HCT116 (cell line): ENCODE data around the gene SAPCD2. TPM values are rescaled to one million over a fixed set of nuclear protein-coding genes. Genes with fewer than 3 reads are reported as not detected.

ENCODE experiments used
- ATAC-seq: fragments of 200-7000 bp; cut with Tn5 transposase; 2 replicates; pipeline ENCODE4 v1.9.1; 2020; ENCODE audit warnings: mild to moderate bottlenecking, moderate library complexity
- BruUV-seq: library from RNA; stranded (reverse); fragments of 400-500 nt; replicated peaks from 2 replicates; lab custom pipeline; 2021; lab: Mats Ljungman, UMichigan
- CTCF ChIA-PET: fragments of 300-600 bp; sonication (Branson Sonifier 250); formaldehyde crosslinking; loops from one replicate; lab custom pipeline; 2021; ENCODE audit warnings: antibody characterized with exemption; lab: Charles Lee
- POLR2A ChIA-PET: fragments of 300-600, 350-600 bp; sonication (Branson Sonifier 250); formaldehyde crosslinking; loops from one replicate; lab custom pipeline; 2021; ENCODE audit warnings: antibody characterized with exemption; lab: Charles Lee
- RAD21 ChIA-PET, 2 experiments: fragments of 300-600 bp; sonication (Branson Sonifier 250); formaldehyde crosslinking; loops; one replicate each; lab custom pipeline; 2023; ENCODE audit warnings: low total read pairs in 2 of 2; ENCODE audit not compliant: uncharacterized antibody in 2 of 2, unreplicated experiment in 2 of 2, low non-redundant PET in 1 of 2; lab: Charles Lee
- DNase-seq: peaks from one replicate; pipeline ENCODE4 v3.0.0-alpha.2; 2010; ENCODE audit warnings: low read depth, low spot score
- H2AFZ ChIP-seq: fragments of 200-600 bp; shearing (Covaris generic), sonication (generic); 2 replicates; pipeline ENCODE4 v1.6.1; 2017; ENCODE audit warnings: low read depth, mixed run types, mixed read lengths, antibody characterized with exemption, low read length; ENCODE audit not compliant: poor library complexity, severe bottlenecking
- H3K27ac ChIP-seq: 2 replicates; pipeline ENCODE4 v1.5.1; 2012; ENCODE audit warnings: low read depth, low read length
- H3K27me3 ChIP-seq: fragments of 200-600 bp; sonication (generic); 2 replicates; pipeline ENCODE4 v1.6.1; 2016; ENCODE audit warnings: mixed run types, low read length, mixed read lengths; ENCODE audit not compliant: insufficient read depth
- H3K36me3 ChIP-seq, 2 experiments: fragments of 200-500 bp in 1 of 2; fragments of 200-600 bp in 1 of 2; sonication (Bioruptor generic) in 1 of 2; sonication (generic) in 1 of 2; 2 replicates each; pipeline versions ENCODE4 v1.5.1 to v1.6.1; 2014 to 2016; ENCODE audit warnings: low read length in 2 of 2, inconsistent platforms in 1 of 2, mixed read lengths in 1 of 2, mixed run types in 1 of 2; ENCODE audit not compliant: insufficient read depth in 2 of 2, control insufficient read depth in 1 of 2
- H3K4me1 ChIP-seq, 2 experiments: fragments of 200-600 bp in 1 of 2; sonication (generic) in 1 of 2; 2 replicates each; pipeline versions ENCODE4 v1.5.1 to v1.6.1; 2012 to 2017; ENCODE audit warnings: low read length in 2 of 2, inconsistent platforms in 1 of 2, mild to moderate bottlenecking in 1 of 2, mixed read lengths in 1 of 2, mixed run types in 1 of 2, moderate library complexity in 1 of 2; ENCODE audit not compliant: insufficient read depth in 2 of 2, control insufficient read depth in 1 of 2
- H3K4me2 ChIP-seq: fragments of 200-600 bp; sonication (generic); 2 replicates; pipeline ENCODE4 v1.6.1; 2017; ENCODE audit warnings: mixed run types, low read length, mixed read lengths
- H3K4me3 ChIP-seq, 2 experiments: fragments of 200-600 bp in 1 of 2; sonication (generic) in 1 of 2; replicated peaks in 1 of 2; 2 replicates each; pipeline ENCODE4 v1.5.1; 2011 to 2016; ENCODE audit warnings: low read length in 2 of 2, control low read depth in 1 of 2, low read depth in 1 of 2, mild to moderate bottlenecking in 1 of 2, mixed read lengths in 1 of 2, mixed run types in 1 of 2
- H3K79me2 ChIP-seq: fragments of 200-600 bp; sonication (generic); 2 replicates; pipeline ENCODE4 v1.6.1; 2017; ENCODE audit warnings: mild to moderate bottlenecking, mixed run types, low read length, moderate library complexity, mixed read lengths; ENCODE audit not compliant: insufficient read depth
- H3K9ac ChIP-seq: fragments of 200-600 bp; sonication (generic); 2 replicates; pipeline ENCODE4 v1.6.1; 2016; ENCODE audit warnings: low read length, mixed read lengths
- H3K9me2 ChIP-seq: fragments of 200-600 bp; sonication (generic), shearing (Covaris generic); 2 replicates; pipeline ENCODE4 v1.6.1; 2017; ENCODE audit warnings: mixed run types, mild to moderate bottlenecking, moderate library complexity; ENCODE audit not compliant: insufficient read depth
- H3K9me3 ChIP-seq, 2 experiments: fragments of 200-500 bp in 1 of 2; fragments of 200-600 bp in 1 of 2; sonication (Bioruptor generic) in 1 of 2; sonication (generic) in 1 of 2; 2 replicates each; pipeline ENCODE4 v1.6.1; 2014 to 2017; ENCODE audit warnings: low read length in 2 of 2, mixed read lengths in 2 of 2, inconsistent platforms in 1 of 2, low read depth in 1 of 2, mild to moderate bottlenecking in 1 of 2, mixed run types in 1 of 2, moderate library complexity in 1 of 2; ENCODE audit not compliant: control insufficient read depth in 1 of 2, insufficient read depth in 1 of 2
- H4K20me1 ChIP-seq: fragments of 200-600 bp; sonication (generic), shearing (Covaris generic); 2 replicates; pipeline ENCODE4 v1.6.1; 2017; ENCODE audit warnings: mixed run types, mild to moderate bottlenecking, moderate library complexity; ENCODE audit not compliant: insufficient read depth
- CTCF ChIP-seq, 3 experiments: fragments of 200-600 bp in 1 of 3; sonication (generic) in 1 of 3; IDR thresholded peaks in 2 of 3; conservative IDR thresholded peaks in 1 of 3; 2 replicates each; pipeline ENCODE4 v1.5.1; 2012 to 2017; ENCODE audit warnings: low read depth in 2 of 3, low read length in 2 of 3, antibody characterized with exemption in 1 of 3, borderline replicate concordance in 1 of 3, control low read depth in 1 of 3, mild to moderate bottlenecking in 1 of 3, mixed read lengths in 1 of 3, mixed run types in 1 of 3, moderate library complexity in 1 of 3; ENCODE audit not compliant: insufficient read depth in 1 of 3
- POLR2A ChIP-seq: IDR thresholded peaks from 2 replicates; pipeline ENCODE4 v1.7.0; 2011; ENCODE audit warnings: borderline replicate concordance; ENCODE audit not compliant: insufficient read depth, insufficient read length; ENCODE audit errors: extremely low read depth
- POLR2AphosphoS5 ChIP-seq: IDR thresholded peaks from 2 replicates; pipeline ENCODE4 v1.6.1; 2011; ENCODE audit warnings: mild to moderate bottlenecking, low read depth, low read length, moderate library complexity
- ZFX ChIP-seq: fragments of 450-650 bp; IDR thresholded peaks from 2 replicates; pipeline ENCODE4 v1.6.1; 2017
- intact Hi-C: fragments of 100-400 bp; cut with micrococcal nuclease; formaldehyde crosslinking; loops from 2 replicates; pipeline ENCODE4 v1.10.0; 2022
- total RNA-seq: library from RNA; stranded (reverse); gene quantifications from one replicate; pipeline ENCODE4 v1.2.1, GENCODE V29; 2021; ENCODE audit not compliant: unreplicated experiment

SAPCD2 gene
- total RNA-seq, 1 experiment from 2014 or later, result 71.7 TPM

GRCh38 chr9:137053944-137054931 is 16.1 kb downstream of the SAPCD2 start, which contains the start of gene ENTPD2:
Gene ENTPD2, minus strand, starts transcription at chr9:137054061. Its CDS starts 64 bp downstream, at chr9:137053997.
- peak within 1 kb of the TSS; percentile 57 to 68 for H3K4me3 ChIP-seq
- H2AFZ ChIP-seq, result no peak within 1 kb of the TSS
- TF ChIP-seq ZFX (peak; percentile 52; the same call in 1 of the 2 replicates), CTCF (IDR thresholded peaks at IDR 0.05 in 2 of 3, conservative IDR thresholded peaks at IDR 0.05 in 1 of 3; ENCODE audit: borderline replicate concordance in 1 of 3, insufficient read depth in 1 of 3, low read depth in 2 of 3, low read length in 2 of 3) (no peak), POLR2A (peak; percentile 26), POLR2AphosphoS5 (peak; percentile 85)
- no peaks in the 10 kb centered on the region for H3K79me2 ChIP-seq
- no TSS peak for BruUV-seq
- H3K27ac ChIP-seq, result peak within 1 kb of the TSS; percentile 85
- CTCF ChIA-PET, result interaction anchor here (1.0 to 4.3 kb wide), 6 partner anchors 8 to 106 kb away, joined by 4 to 22 read pairs (median 10); partner anchors contain the start of gene NPDC1
- H3K9ac ChIP-seq, result peak within 1 kb of the TSS; percentile 66
- no peaks in the 10 kb centered on the region for H3K9me3 ChIP-seq
- RAD21 ChIA-PET, result no interaction called here
- H3K4me2 ChIP-seq, result peak within 1 kb of the TSS; percentile 95
- H4K20me1 ChIP-seq, result no peaks in the 10 kb centered on the region
- intact Hi-C loops, result no loop called here
- H3K27me3 ChIP-seq, result no peaks in the 10 kb centered on the region
- H3K4me1 ChIP-seq, result peaks cover 22 to 40% of the 10 kb centered on the region in 2 experiments
- POLR2A ChIA-PET, result interaction anchor here (0.6 to 1.0 kb wide), 3 partner anchors 14 to 187 kb away, joined by 3 to 7 read pairs (median 5); partner anchors contain the start of gene TUBB4B
- no peak for DNase-seq
- ATAC-seq, result peak; percentile 86
- H3K9me2 ChIP-seq, result no peaks in the 10 kb centered on the region
- H3K36me3 ChIP-seq, result no peaks in the 10 kb centered on the region
